ENCODE results near the gene RANGAP1.

The RANGAP1 gene

DNA sequence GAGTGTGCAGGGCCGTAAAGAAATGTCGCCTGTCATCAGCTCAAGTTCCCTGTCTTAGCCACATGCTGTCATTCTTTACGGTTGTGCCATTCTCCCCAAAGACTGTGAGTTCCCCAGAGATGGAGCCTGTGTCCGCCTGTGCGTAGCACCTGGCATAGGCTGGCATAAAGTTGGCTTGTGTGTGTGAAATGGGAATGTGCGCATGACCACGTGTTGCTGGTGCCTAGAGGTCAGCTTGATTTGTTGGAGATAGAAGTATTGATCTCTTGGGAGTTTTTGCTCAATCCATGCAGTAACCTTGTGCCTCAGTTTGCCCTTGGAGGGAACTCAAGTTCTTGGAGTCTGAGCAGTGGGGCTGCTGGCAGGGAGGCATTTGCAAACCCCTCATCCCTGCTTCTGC, 54.6 kb downstream of the RANGAP1 start:
- no peak for DNase-seq

- no peak for DNase-seq
Observed at GRCh38 chr22:41230401-41230785, 55.6 kb downstream of the RANGAP1 start.

GRCh38 chr22:41229730-41230400, 56.1 kb downstream of the RANGAP1 start:
- no peak for DNase-seq

GRCh38 chr22:41229215-41229614, 56.8 kb downstream of the RANGAP1 start:
- DNase-seq = no peak

DNA sequence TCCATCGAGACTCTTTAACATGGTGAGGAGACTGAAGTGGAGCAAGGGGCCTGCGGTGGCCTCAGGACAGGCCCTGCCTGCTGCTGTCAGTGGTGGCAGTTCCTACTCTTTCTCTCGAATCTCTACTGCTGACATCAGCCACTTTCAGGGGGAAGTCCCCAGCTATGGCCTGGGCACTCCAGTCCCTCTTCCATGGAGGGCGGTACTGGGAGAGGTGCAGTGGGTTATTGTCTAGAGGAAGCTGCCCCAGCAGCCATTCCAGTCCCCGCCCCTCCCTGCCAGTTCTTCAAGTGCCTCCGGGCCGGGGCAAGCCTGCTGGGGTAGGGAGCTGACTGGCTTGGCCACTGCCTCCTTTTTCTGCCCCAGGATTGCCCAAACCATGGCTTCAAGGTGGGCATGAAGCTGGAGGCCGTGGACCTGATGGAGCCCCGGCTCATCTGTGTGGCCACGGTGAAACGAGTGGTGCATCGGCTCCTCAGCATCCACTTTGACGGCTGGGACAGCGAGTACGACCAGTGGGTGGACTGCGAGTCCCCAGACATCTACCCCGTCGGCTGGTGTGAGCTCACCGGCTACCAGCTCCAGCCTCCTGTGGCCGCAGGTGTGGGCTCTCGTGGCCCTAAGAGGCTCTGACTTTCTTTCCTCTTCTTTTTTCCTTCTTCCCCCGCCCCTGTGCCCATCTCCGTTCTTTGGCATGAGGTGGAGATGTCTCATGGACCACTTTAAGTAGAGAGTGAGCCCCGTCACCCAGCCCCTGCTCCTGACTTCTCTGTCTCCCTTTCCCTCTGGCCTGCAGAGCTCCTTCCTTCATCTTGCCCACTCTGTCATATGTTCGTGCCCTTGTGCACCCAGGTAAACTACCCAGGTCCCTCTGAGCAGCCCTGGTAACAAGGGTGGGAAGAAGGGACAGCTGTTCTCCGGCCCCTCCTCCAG, 59.0 kb downstream of the RANGAP1 start:
- DNase-seq = no peak

- DNase-seq = no peak
Observed at GRCh38 chr22:41223535-41223934, 62.5 kb downstream of the RANGAP1 start.

GRCh38 chr22:41222846-41223507, 63.0 kb downstream of the RANGAP1 start:
- no peak for DNase-seq

DNA sequence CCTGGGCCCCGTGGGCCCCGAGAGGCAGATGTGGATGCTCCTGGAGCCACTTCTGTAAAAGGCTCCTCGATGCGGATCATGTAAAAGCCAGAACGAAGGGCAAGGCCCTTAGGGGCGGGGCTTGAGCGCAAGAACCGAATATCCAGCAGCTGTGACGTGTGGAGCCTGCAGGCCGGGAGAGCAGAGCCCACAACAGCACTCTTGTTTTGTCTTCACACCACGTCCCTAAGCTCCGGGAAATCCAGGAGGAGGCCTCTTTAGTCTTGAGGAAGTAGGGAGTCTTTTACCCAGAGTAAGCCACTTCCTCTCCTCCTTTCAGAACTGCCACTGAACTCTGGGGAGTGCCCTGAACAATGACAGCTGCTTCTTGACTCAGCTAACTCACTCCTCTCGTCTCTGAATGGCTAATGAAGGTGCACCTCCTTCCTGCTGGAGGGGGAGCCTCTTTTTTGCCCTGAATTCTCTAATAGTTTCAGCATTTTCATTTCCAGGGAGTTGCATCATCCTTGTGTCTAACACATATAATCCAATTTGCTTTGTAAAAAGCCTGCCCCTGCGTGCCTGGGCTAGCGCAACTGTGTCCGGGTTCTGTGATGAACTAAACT, 68.3 kb downstream of the RANGAP1 start:
- DNase-seq = no peak

DNA sequence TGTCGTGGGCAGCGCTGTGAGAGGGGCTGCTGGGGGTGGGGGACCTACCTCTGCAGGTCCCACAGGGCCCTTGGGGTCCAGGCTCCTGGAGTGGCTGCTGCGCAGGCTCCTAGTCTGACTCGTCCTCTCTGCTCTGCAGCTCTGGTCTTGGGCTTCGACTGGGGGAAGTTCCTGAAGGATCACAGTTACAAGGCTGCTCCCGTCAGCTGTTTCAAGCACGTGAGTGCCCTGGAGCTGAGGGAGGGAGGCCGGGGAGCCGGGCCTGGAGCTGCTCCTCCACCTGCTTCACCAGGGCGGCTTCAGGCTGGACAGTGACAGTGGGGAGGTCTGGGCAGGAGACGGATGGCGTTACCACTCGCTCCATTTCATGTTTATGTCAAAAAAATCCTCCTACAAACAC, 69.0 kb downstream of the RANGAP1 start:
- no peak for DNase-seq

DNA sequence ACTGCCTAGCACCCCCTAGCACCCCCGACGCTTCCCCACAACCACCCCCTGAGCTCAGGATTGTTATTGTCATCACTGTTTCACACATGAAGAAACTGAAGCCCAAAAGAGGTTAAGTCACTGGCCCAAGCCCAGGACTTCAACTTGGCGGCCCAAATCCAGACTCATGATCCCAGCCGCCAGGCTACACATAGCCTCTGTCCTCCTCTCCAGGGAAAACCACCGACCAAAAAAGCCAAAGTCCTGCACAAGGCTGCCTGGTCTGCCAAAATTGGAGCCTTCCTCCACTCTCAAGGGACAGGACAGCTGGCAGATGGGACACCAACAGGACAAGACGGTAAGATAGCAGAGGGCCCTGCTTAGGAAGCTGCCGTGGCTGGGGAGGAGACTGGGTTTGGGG, 70.1 kb downstream of the RANGAP1 start:
- DNase-seq = no peak

GRCh38 chr22:41215409-41215808, 70.6 kb downstream of the RANGAP1 start:
- DNase-seq = no peak

GRCh38 chr22:41206719-41207118, 79.3 kb downstream of the RANGAP1 start:
- DNase-seq = no peak

- peak; percentile 91 for DNase-seq
Observed at GRCh38 chr22:41204992-41205900, 80.7 kb downstream of the RANGAP1 start, which contains the start of gene L3MBTL2. Gene L3MBTL2, plus strand, starts transcription at chr22:41205312. Its CDS starts 51 bp downstream, at chr22:41205363.

- no peak for DNase-seq
Observed at GRCh38 chr22:41204066-41204465, 81.9 kb downstream of the RANGAP1 start.

DNA sequence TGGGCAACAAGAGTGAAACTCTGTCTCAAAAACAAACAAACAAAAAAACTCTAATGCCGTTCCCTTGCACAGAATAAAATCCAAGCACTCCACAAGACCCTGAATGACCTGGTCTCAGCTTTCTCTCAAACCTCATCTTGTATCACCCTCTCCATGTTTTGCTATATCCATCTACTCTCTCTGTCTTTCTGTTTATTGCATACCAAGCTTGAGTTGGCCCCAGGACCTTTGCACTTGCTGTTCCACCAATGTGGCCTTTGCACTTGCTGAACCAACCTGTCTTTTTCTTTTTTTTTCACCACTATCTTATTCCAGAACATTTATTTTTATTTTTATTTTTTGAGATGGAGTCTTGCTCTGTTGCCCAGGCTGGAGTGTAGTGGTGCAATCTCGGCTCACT, 82.9 kb downstream of the RANGAP1 start:
- no peak for DNase-seq

- DNase-seq = no peak
Observed at GRCh38 chr22:41201141-41201540, 84.8 kb downstream of the RANGAP1 start.

DNA sequence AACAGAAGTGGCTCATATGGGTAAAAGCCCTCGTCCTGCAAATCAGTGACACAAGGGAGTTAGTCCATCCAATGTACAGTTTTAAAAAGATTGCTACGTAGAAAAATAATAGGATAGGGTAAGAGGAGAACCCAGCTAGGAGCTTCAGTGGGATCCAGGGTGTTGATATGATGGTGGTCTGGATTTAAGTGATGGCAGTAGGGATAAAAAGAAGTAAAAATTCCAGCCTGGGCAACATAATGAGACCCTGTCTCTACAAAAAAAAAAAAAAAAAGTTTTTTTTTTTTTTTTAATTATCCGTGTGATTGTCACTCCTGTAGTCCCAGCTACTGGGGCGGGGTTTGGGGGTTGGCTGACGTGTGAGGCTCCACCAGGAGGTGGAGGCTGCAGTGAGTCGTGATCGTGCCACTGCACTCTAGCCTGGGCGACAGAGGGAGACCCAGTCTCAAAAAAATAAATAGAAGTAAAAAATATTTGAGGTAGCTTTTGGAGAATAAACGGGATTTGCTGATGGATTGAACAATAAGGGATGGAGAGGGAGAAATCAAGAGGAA, 87.9 kb downstream of the RANGAP1 start:
- no peak for DNase-seq

DNA sequence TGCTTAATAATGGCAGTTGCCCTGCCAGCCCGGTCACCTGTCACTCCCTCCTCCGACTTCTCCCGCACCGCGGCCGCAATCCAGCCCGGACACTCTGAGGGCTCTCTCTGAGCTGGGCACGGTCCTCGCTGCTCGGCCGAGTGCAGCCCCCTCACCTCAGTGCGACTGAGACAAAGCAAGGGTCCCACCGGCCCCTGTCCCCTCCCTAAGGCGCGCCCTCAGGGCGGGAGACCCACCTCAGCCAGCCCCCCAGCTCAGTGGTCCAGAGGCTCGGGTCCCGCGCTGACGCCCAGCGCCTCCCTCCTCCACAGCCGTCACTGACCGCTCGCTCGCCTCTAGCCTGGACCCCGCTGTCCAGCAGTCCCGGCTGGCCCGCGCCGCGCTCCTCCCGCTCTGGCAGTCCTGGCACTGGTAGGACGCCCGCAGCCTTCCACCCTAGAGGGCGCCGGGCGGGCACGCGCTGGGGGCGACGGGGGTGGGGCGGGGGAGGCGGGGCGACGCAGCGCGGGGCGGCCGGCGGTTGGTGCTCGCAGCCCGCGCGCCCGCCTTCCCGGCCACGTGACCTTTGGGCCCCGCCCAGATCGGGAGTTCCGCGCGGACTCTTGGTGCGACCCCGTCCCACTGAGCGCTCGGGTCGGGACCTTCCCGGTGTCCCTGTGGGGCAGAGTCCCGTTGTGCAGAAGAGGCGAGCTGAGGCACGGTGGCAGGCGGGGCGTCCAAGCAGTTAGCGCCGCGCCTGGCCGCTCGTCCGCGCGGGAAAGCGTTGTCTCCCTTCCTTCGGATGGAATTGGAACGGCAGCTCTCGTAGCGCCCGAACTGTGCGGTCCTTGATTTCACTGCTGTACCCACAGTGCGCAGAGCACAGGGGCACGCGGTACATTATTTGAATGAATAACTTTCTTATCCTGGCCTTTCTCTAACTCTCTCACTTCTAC, 88.7 kb downstream of the RANGAP1 start:
- DNase-seq = peak; percentile 45
